ENCODE measurements around the gene MRPS6.

MRPS6 gene

GRCh38 chr21:34034369-34035014 is 38.9 kb upstream of the MRPS6 start:
- no peak for DNase-seq
- POLR2A ChIA-PET = no interaction called here
- 88% methylated on average over 4 of the region's 8 CpGs for WGBS (ENCODE audit: insufficient coverage)
- Histone ChIP-seq H3K4me3 (ENCODE audit: control insufficient read depth in 1 of 7, extremely low read depth in 1 of 7, insufficient read depth in 4 of 7, low read depth in 2 of 7, low read length in 6 of 7) (no peak overlapping the region), H3K4me1 (ENCODE audit: control extremely low read depth in 1 of 4, control insufficient read depth in 4 of 4, insufficient read depth in 4 of 4, low read length in 3 of 4) (peaks cover 0 to 2% (median 0%) of the 10 kb centered on the region in 4 experiments), H3K9me3 (ENCODE audit: control extremely low read depth in 1 of 5, control insufficient read depth in 4 of 5, insufficient read depth in 2 of 5, low read depth in 1 of 5, low read length in 4 of 5) (peaks cover 0 to 2% (median 0%) of the 10 kb centered on the region in 5 experiments), H3K27me3 (replicated peaks in 2 of 5; ENCODE audit: control insufficient read depth in 4 of 5, insufficient read depth in 5 of 5, low read length in 4 of 5) (no peaks in the 10 kb centered on the region), H3K36me3 (ENCODE audit: control insufficient read depth in 4 of 4, insufficient read depth in 4 of 4, low read length in 3 of 4) (no peaks in the 10 kb centered on the region), H3K27ac (ENCODE audit: insufficient read depth in 1 of 2, low read depth in 1 of 2, low read length in 2 of 2, poor library complexity in 1 of 2, severe bottlenecking in 2 of 2) (no peak overlapping the region)
- CTCF ChIA-PET = interaction anchor here (1.4 to 1.5 kb wide), 2 partner anchors 14 to 28 kb away, joined by 4 to 6 read pairs; no protein-coding TSS in a partner anchor

GRCh38 chr21:34035619-34036354 is 37.6 kb upstream of the MRPS6 start:
- no peaks in the 10 kb centered on the region for H3K4me1 ChIP-seq (ENCODE audit: control extremely low read depth in 1 of 4, control insufficient read depth in 4 of 4, insufficient read depth in 4 of 4, low read length in 3 of 4)
- H3K27me3 ChIP-seq (replicated peaks in 2 of 5; ENCODE audit: control insufficient read depth in 4 of 5, insufficient read depth in 5 of 5, low read length in 4 of 5) = no peaks in the 10 kb centered on the region
- H3K36me3 ChIP-seq (ENCODE audit: control insufficient read depth in 4 of 4, insufficient read depth in 4 of 4, low read length in 3 of 4) = no peaks in the 10 kb centered on the region
- WGBS (ENCODE audit: insufficient coverage) = 98% methylated on average over 8 of the region's 8 CpGs
- no peak for DNase-seq
- H3K9me3 ChIP-seq (ENCODE audit: control extremely low read depth in 1 of 5, control insufficient read depth in 4 of 5, insufficient read depth in 2 of 5, low read depth in 1 of 5, low read length in 4 of 5) = peaks cover 0 to 2% (median 0%) of the 10 kb centered on the region in 5 experiments
- ChIA-PET POLR2A (no interaction called here), CTCF (interaction anchor here (1.4 to 1.5 kb wide), 2 partner anchors 16 to 27 kb away, joined by 4 to 6 read pairs; no protein-coding TSS in a partner anchor)
- no peak overlapping the region for H3K4me3 ChIP-seq (ENCODE audit: control insufficient read depth in 1 of 7, extremely low read depth in 1 of 7, insufficient read depth in 4 of 7, low read depth in 2 of 7, low read length in 6 of 7)
- no peak overlapping the region for H3K27ac ChIP-seq (ENCODE audit: insufficient read depth in 1 of 2, low read depth in 1 of 2, low read length in 2 of 2, poor library complexity in 1 of 2, severe bottlenecking in 2 of 2)

- Histone ChIP-seq H3K9me3 (ENCODE audit: control extremely low read depth in 1 of 5, control insufficient read depth in 4 of 5, insufficient read depth in 2 of 5, low read depth in 1 of 5, low read length in 4 of 5) (peaks cover 0 to 2% (median 0%) of the 10 kb centered on the region in 5 experiments), H3K27me3 (replicated peaks in 2 of 5; ENCODE audit: control insufficient read depth in 4 of 5, insufficient read depth in 5 of 5, low read length in 4 of 5) (no peaks in the 10 kb centered on the region), H3K4me3 (ENCODE audit: control insufficient read depth in 1 of 7, extremely low read depth in 1 of 7, insufficient read depth in 4 of 7, low read depth in 2 of 7, low read length in 6 of 7) (no peak overlapping the region), H3K36me3 (ENCODE audit: control insufficient read depth in 4 of 4, insufficient read depth in 4 of 4, low read length in 3 of 4) (no peaks in the 10 kb centered on the region), H3K27ac (ENCODE audit: insufficient read depth in 1 of 2, low read depth in 1 of 2, low read length in 2 of 2, poor library complexity in 1 of 2, severe bottlenecking in 2 of 2) (no peak overlapping the region), H3K4me1 (ENCODE audit: control extremely low read depth in 1 of 4, control insufficient read depth in 4 of 4, insufficient read depth in 4 of 4, low read length in 3 of 4) (no peaks in the 10 kb centered on the region)
- no peak for DNase-seq
- POLR2A ChIA-PET = no interaction called here
- WGBS (ENCODE audit: insufficient coverage) = 92% methylated on average over 9 of the region's 11 CpGs
- CTCF ChIA-PET = no interaction called here
Observed at GRCh38 chr21:34037009-34037795, 36.2 kb upstream of the MRPS6 start.

- ChIA-PET CTCF (interaction anchor here (0.7 to 1.4 kb wide), 2 partner anchors 10 to 116 kb away, joined by 3 read pairs; no protein-coding TSS in a partner anchor), POLR2A (no interaction called here)
- WGBS (ENCODE audit: insufficient coverage) = 87% methylated on average over 10 of the region's 10 CpGs
- H3K4me3 ChIP-seq (ENCODE audit: control insufficient read depth in 1 of 7, extremely low read depth in 1 of 7, insufficient read depth in 4 of 7, low read depth in 2 of 7, low read length in 6 of 7) = no peak overlapping the region
- DNase-seq = no peak
- H3K27me3 ChIP-seq (replicated peaks in 2 of 5; ENCODE audit: control insufficient read depth in 4 of 5, insufficient read depth in 5 of 5, low read length in 4 of 5) = no peaks in the 10 kb centered on the region
- H3K27ac ChIP-seq (ENCODE audit: insufficient read depth in 1 of 2, low read depth in 1 of 2, low read length in 2 of 2, poor library complexity in 1 of 2, severe bottlenecking in 2 of 2) = no peak overlapping the region
- H3K4me1 ChIP-seq (ENCODE audit: control extremely low read depth in 1 of 4, control insufficient read depth in 4 of 4, insufficient read depth in 4 of 4, low read length in 3 of 4) = no peaks in the 10 kb centered on the region
- H3K36me3 ChIP-seq (ENCODE audit: control insufficient read depth in 4 of 4, insufficient read depth in 4 of 4, low read length in 3 of 4) = no peaks in the 10 kb centered on the region
- peaks cover 0 to 2% (median 0%) of the 10 kb centered on the region in 5 experiments for H3K9me3 ChIP-seq (ENCODE audit: control extremely low read depth in 1 of 5, control insufficient read depth in 4 of 5, insufficient read depth in 2 of 5, low read depth in 1 of 5, low read length in 4 of 5)
Observed at GRCh38 chr21:34039678-34040382, 33.5 kb upstream of the MRPS6 start.

GRCh38 chr21:34042735-34043134 is 30.6 kb upstream of the MRPS6 start:
- ChIA-PET POLR2A (no interaction called here), CTCF (no interaction called here)
- WGBS (ENCODE audit: insufficient coverage) = no CpG with 5 or more reads among the region's 1 CpG

GRCh38 chr21:34043333-34043732 is 30.0 kb upstream of the MRPS6 start:
- Histone ChIP-seq H3K4me3 (ENCODE audit: control insufficient read depth in 1 of 7, extremely low read depth in 1 of 7, insufficient read depth in 4 of 7, low read depth in 2 of 7, low read length in 6 of 7) (no peak overlapping the region), H3K27me3 (replicated peaks in 2 of 5; ENCODE audit: control insufficient read depth in 4 of 5, insufficient read depth in 5 of 5, low read length in 4 of 5) (no peaks in the 10 kb centered on the region), H3K4me1 (ENCODE audit: control extremely low read depth in 1 of 4, control insufficient read depth in 4 of 4, insufficient read depth in 4 of 4, low read length in 3 of 4) (no peaks in the 10 kb centered on the region), H3K9me3 (ENCODE audit: control extremely low read depth in 1 of 5, control insufficient read depth in 4 of 5, insufficient read depth in 2 of 5, low read depth in 1 of 5, low read length in 4 of 5) (no peaks in the 10 kb centered on the region), H3K36me3 (ENCODE audit: control insufficient read depth in 4 of 4, insufficient read depth in 4 of 4, low read length in 3 of 4) (no peaks in the 10 kb centered on the region), H3K27ac (ENCODE audit: insufficient read depth in 1 of 2, low read depth in 1 of 2, low read length in 2 of 2, poor library complexity in 1 of 2, severe bottlenecking in 2 of 2) (no peak overlapping the region)
- no peak for DNase-seq
- POLR2A ChIA-PET = no interaction called here
- CTCF ChIA-PET = no interaction called here
- 100% methylated on average over 4 of the region's 4 CpGs for WGBS (ENCODE audit: insufficient coverage)

More at GRCh38 chr21:34042735-34043134, 30.6 kb upstream of the MRPS6 start:
- H3K4me3 ChIP-seq (ENCODE audit: control insufficient read depth in 1 of 7, extremely low read depth in 1 of 7, insufficient read depth in 4 of 7, low read depth in 2 of 7, low read length in 6 of 7) = no peak overlapping the region
- no peaks in the 10 kb centered on the region for H3K4me1 ChIP-seq (ENCODE audit: control extremely low read depth in 1 of 4, control insufficient read depth in 4 of 4, insufficient read depth in 4 of 4, low read length in 3 of 4)
- H3K9me3 ChIP-seq (ENCODE audit: control extremely low read depth in 1 of 5, control insufficient read depth in 4 of 5, insufficient read depth in 2 of 5, low read depth in 1 of 5, low read length in 4 of 5) = no peaks in the 10 kb centered on the region
- H3K27ac ChIP-seq (ENCODE audit: insufficient read depth in 1 of 2, low read depth in 1 of 2, low read length in 2 of 2, poor library complexity in 1 of 2, severe bottlenecking in 2 of 2) = no peak overlapping the region
- H3K27me3 ChIP-seq (replicated peaks in 2 of 5; ENCODE audit: control insufficient read depth in 4 of 5, insufficient read depth in 5 of 5, low read length in 4 of 5) = no peaks in the 10 kb centered on the region
- H3K36me3 ChIP-seq (ENCODE audit: control insufficient read depth in 4 of 4, insufficient read depth in 4 of 4, low read length in 3 of 4) = no peaks in the 10 kb centered on the region
- DNase-seq = no peak

All from common myeloid progenitor, CD34-positive (primary cell).